ENCODE measurements around the gene ASB1.

Gene ASB1

DNA sequence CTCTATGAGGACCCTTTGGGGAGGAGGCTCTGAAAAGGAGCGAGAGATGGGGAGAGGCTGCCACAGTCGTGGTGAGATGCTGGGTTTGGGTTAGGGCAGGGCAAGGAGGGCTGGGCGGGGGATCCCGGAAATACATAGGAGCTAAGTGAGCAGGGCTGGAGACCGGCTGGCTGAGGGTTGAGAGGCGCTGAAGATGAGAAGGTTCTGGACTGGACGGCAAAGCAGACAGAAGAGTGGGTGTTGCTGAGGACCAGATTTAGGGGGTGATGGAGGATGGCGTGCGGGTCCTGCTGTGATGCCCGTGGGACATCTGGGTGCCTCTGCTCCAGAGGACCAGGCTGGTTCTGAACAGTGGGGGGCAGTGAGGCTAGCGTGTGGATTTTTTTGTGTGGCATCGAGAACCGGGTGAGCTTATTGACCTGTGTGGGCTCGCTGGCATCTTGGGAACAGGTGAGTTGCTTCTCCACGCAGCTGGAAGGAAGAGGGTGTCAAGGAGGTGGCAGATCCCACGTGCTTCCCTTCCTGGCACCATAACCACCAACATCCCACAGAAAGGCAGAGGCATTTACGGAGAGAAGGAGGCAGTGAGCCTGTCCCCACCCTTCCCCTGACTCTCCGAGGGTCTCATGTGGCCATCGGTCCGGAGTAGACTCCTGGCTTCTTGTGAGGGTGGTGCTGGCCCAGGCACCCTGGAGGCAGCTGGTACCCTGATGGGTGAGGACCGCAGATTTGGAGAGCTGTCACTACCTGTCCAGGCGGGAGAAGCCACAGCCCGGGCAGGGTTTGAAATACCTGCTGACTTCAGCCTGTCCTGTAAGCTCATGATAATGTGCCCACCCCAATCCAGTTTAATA lies 70.3 kb downstream of the ASB1 start:
- Mint-ChIP-seq H3K27me3 (peaks cover 5% of the 10 kb centered on the region), H3K4me1 (peaks cover 22% of the 10 kb centered on the region), H3K36me3 (no peaks in the 10 kb centered on the region), H3K27ac (no peak overlapping the region), H3K9me3 (peaks cover 1% of the 10 kb centered on the region), H3K4me3 (no peak overlapping the region)
- ATAC-seq, result no peak

DNA sequence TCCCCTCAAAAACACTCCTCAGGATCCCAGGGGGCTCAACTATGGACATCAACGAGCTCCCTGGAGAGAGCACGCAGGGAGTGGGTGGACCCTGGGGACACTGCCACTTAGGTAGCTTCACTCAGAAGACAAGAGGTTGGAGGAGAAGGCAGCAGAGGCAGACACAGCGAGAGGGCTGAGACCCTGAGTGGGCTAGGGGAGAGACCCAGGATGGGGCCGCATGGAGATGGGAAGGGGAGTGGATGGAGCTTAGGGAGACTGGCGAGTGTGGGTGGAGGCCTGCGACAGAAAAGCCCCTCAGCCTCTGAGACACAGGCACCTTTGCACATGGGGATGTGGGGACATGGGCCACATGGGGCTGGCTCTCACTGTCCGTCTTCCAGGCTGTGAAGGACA lies 70.9 kb downstream of the ASB1 start:
- Mint-ChIP-seq H3K4me1 (peaks cover 22% of the 10 kb centered on the region), H3K27ac (no peak overlapping the region), H3K36me3 (no peaks in the 10 kb centered on the region), H3K9me3 (peaks cover 4% of the 10 kb centered on the region), H3K4me3 (no peak overlapping the region), H3K27me3 (no peaks in the 10 kb centered on the region)
- no peak for ATAC-seq

DNA sequence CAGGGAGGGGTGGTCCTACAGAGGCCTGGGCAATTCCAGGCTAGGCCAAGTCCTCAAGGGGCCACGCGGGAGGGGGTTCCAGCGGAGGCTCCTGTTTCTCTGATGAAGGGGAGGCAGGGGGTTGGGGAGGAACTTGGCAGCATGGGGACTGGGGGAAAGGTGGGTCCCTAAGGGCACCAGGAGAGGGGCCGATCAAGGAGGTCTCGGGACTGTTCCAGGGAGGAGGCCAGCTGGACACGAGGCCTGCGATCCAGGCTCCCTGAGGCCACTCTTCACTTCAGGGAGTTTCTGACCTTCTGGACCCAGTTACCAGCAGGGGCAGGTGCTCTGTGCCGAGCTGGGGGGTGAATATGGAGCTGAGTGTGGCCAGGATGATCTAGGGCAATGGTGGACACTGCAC lies 71.5 kb downstream of the ASB1 start:
- Mint-ChIP-seq H3K27ac (no peak overlapping the region), H3K4me3 (no peak overlapping the region), H3K27me3 (no peaks in the 10 kb centered on the region), H3K9me3 (peaks cover 4% of the 10 kb centered on the region), H3K4me1 (peaks cover 22% of the 10 kb centered on the region), H3K36me3 (no peaks in the 10 kb centered on the region)
- no peak for ATAC-seq

DNA sequence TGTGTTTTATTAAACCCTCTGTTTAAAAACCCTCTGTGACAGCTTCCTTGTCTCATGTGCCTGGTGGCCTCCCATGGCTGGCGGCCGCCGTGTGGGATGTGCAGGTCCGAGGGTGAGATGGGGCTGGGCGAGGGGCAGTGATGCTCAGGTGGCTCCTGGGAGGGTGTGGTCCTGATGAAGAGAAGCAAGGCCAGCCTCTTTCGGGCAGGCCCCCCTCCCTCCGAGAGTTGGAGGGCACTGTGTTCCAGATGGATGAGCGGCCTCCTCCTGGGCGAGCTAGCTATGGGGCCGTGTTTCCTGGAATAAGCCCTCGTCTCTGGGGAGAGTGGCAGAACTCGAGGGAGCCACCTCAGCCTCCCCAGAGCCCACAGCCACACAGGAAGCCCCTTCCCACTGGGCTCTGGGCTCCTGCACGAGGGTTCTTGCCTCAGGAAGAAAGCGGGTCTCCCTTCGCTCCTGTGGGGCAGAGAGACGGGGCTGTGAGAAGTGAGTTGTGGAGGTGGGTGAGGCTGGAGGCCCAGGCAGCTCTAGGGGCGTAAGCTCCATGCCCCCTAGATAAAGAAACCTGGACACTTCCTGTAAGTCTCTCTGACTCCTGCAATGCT lies 72.1 kb downstream of the ASB1 start:
- H3K36me3 Mint-ChIP-seq, result no peaks in the 10 kb centered on the region
- H3K4me3 Mint-ChIP-seq, result no peak overlapping the region
- peaks cover 4% of the 10 kb centered on the region for H3K9me3 Mint-ChIP-seq
- no peak for ATAC-seq
- H3K4me1 Mint-ChIP-seq, result peaks cover 16% of the 10 kb centered on the region
- H3K27ac Mint-ChIP-seq, result no peak overlapping the region
- no peaks in the 10 kb centered on the region for H3K27me3 Mint-ChIP-seq

DNA sequence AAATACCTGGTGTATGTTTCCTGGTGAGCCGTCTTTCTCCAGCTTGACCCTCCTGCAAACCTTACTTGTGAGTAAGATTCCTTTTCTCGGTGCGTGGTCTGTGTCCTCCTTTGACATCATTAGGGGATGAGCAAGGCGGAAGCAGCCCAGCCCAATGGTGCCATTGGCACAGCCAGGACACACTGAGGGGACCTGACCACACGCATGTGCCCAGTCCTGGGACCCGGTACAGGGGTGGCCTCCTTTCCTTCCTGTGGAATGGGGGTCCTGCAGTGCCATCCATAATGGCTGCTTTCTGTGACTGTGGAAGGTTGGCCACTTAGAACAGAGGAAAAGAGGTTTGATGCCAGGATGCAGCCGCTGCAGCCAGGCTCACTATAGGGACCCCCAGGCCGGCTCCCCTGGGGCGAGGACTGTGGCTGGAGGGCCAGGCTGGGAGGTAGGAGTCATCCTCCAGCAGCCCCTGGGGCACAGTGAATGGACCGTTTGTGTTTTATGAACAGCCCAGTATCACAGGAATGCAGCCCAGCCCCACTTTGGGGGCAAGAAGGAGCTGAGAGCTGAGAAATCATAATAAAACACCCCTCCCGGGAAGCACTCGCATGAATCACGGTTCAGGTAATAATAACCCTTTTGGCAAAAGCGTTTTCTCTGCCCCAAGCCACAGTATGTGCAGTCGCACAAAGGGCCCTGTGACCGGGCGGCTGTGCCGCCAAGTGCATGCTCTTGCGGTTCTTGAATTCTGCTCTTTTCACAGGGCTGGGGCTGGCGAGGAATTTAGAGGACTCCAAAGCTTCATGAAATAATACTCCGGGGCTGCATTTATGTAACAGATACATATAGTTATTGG lies 73.2 kb downstream of the ASB1 start:
- H3K9me3 Mint-ChIP-seq, result peaks cover 4% of the 10 kb centered on the region
- H3K4me1 Mint-ChIP-seq, result peaks cover 4% of the 10 kb centered on the region
- H3K27ac Mint-ChIP-seq, result no peak overlapping the region
- H3K36me3 Mint-ChIP-seq, result no peaks in the 10 kb centered on the region
- H3K4me3 Mint-ChIP-seq, result no peak overlapping the region
- ATAC-seq, result no peak
- no peaks in the 10 kb centered on the region for H3K27me3 Mint-ChIP-seq

DNA sequence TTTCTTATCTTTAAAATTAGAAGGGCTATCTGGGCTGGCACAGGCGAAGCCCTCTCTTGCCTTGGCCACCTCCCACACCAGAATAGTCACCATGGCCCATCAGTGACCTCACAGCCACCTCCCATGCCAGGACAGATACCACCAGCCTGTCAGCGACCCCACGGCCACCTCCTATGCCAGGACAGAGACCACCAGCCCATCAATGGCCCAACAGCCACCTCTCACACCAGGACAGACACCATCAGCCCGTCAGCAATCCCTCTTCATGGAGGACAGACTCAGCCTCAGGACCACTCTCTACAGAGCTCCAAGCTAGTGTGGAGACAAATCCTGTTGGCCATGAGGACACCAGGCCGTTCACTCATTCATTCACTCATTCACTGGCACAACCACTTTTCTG lies 74.6 kb downstream of the ASB1 start:
- Mint-ChIP-seq H3K36me3 (no peaks in the 10 kb centered on the region), H3K27ac (no peak overlapping the region), H3K4me3 (no peak overlapping the region), H3K9me3 (peaks cover 4% of the 10 kb centered on the region), H3K4me1 (no peaks in the 10 kb centered on the region), H3K27me3 (no peaks in the 10 kb centered on the region)
- ATAC-seq, result no peak

All from stimulated activated memory B cell treated with anti-CD40 and anti-IgM and Interleukin-4, amounts not matched to agents 10 μg/mL and 1 μg/mL and 100 μg/mL, for 72 hours (primary cell).